Measurements from ENCODE around the gene ITGA11.

ITGA11 gene

GRCh38 chr15:68431792-68432401, at the start of gene ITGA11:
TSS of gene ITGA11 (minus strand) at chr15:68432163. CDS start at chr15:68432066, 97 bp downstream.
- DNase-seq (ENCODE audit: low spot score): no peak

- DNase-seq (ENCODE audit: low spot score): no peak
These were observed 49.4 kb upstream of the ITGA11 start for GRCh38 chr15:68481321-68481720.

- DNase-seq (ENCODE audit: low spot score): no peak
These were observed 48.3 kb upstream of the ITGA11 start for GRCh38 chr15:68480296-68480695.

GRCh38 chr15:68479870-68480269, 47.9 kb upstream of the ITGA11 start:
- no peak for DNase-seq (ENCODE audit: low spot score)

GRCh38 chr15:68479406-68479805, 47.4 kb upstream of the ITGA11 start:
- DNase-seq (ENCODE audit: low spot score): no peak

- no peak for DNase-seq (ENCODE audit: low spot score)
These were observed 46.9 kb upstream of the ITGA11 start for GRCh38 chr15:68478853-68479252.

- no peak for DNase-seq (ENCODE audit: low spot score)
These were observed 43.5 kb upstream of the ITGA11 start for GRCh38 chr15:68475449-68475848.

GRCh38 chr15:68471541-68471940, 39.6 kb upstream of the ITGA11 start:
- DNase-seq (ENCODE audit: low spot score): no peak

GRCh38 chr15:68470976-68471375, 39.0 kb upstream of the ITGA11 start:
- DNase-seq (ENCODE audit: low spot score): no peak

GRCh38 chr15:68470049-68470742, 38.2 kb upstream of the ITGA11 start:
- DNase-seq (ENCODE audit: low spot score): no peak

GRCh38 chr15:68469162-68470048, 37.4 kb upstream of the ITGA11 start:
- no peak for DNase-seq (ENCODE audit: low spot score)

GRCh38 chr15:68466876-68467275, 34.9 kb upstream of the ITGA11 start:
- no peak for DNase-seq (ENCODE audit: low spot score)

GRCh38 chr15:68465861-68466560, 34.0 kb upstream of the ITGA11 start:
- DNase-seq (ENCODE audit: low spot score): no peak

- no peak for DNase-seq (ENCODE audit: low spot score)
These were observed 32.6 kb upstream of the ITGA11 start for GRCh38 chr15:68464448-68465090.

- no peak for DNase-seq (ENCODE audit: low spot score)
These were observed 32.0 kb upstream of the ITGA11 start for GRCh38 chr15:68463996-68464395.

GRCh38 chr15:68463444-68463843, 31.5 kb upstream of the ITGA11 start:
- no peak for DNase-seq (ENCODE audit: low spot score)

GRCh38 chr15:68460166-68460565, 28.2 kb upstream of the ITGA11 start:
- no peak for DNase-seq (ENCODE audit: low spot score)

- no peak for DNase-seq (ENCODE audit: low spot score)
These were observed 18.2 kb upstream of the ITGA11 start for GRCh38 chr15:68450192-68450591.

GRCh38 chr15:68449389-68449788, 17.4 kb upstream of the ITGA11 start:
- DNase-seq (ENCODE audit: low spot score): no peak

GRCh38 chr15:68447976-68448755, 16.2 kb upstream of the ITGA11 start:
- DNase-seq (ENCODE audit: low spot score): no peak

- DNase-seq (ENCODE audit: low spot score): no peak
These were observed 15.2 kb upstream of the ITGA11 start for GRCh38 chr15:68447209-68447608.

All from CD4-positive, alpha-beta T cell treated with Interleukin-15 for 4 hours (primary cell).